Measurements from ENCODE around the gene NSDHL. TPM values are rescaled to one million over a fixed set of nuclear protein-coding genes. Genes with fewer than 3 reads are reported as not detected.

Gene NSDHL
- total and polyA plus RNA-seq, 2 of the 13 experiments (the other 11 are each of a cell fraction or from before 2014, with no cell fraction given): 26.2 to 49.3 TPM

DNA sequence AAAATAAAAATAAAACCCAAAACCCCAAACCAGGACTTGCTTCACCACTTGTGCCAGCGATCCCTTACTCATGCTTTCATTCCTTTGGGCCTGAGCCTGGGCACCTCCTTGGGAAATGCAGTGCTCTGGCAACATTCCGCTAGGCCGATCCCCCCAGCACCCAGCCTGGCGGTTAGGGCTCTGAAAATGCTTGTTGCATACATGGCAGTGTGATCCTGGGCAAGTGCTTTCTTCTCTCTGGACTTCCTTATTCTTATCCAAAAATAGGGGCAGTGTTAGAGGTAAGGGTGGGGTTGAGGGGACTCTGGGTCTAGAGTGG, 71.6 kb downstream of the NSDHL start:
- H3K36me3 ChIP-seq (replicated peaks in 1 of 2; ENCODE audit: control insufficient read depth in 1 of 2, insufficient read depth in 2 of 2, low read length in 2 of 2): no peaks in the 10 kb centered on the region
- POLR2A ChIA-PET: no interaction called here

More for the DNA sequence above, 71.6 kb downstream of the NSDHL start:
- Histone ChIP-seq H3K27me3 (ENCODE audit: control insufficient read depth in 1 of 2, insufficient read depth in 2 of 2, low read length in 2 of 2) (peaks cover 0 to 11% of the 10 kb centered on the region in 2 experiments; a peak in 1 of 5 replicates), H3K4me2 (ENCODE audit: low read depth, low read length) (no peak overlapping the region), H3K9ac (ENCODE audit: insufficient read depth, low read depth, low read length) (no peak overlapping the region), H3K79me2 (ENCODE audit: insufficient read depth, low read length) (no peaks in the 10 kb centered on the region), H2AFZ (ENCODE audit: low read length) (no peak overlapping the region), H3K9me3 (ENCODE audit: low read length) (no peaks in the 10 kb centered on the region), H3K27ac (ENCODE audit: extremely low read length, insufficient read depth, low read length) (no peak overlapping the region), H4K20me1 (ENCODE audit: insufficient read depth, low read length) (no peaks in the 10 kb centered on the region), H3K4me1 (ENCODE audit: insufficient read depth, low read length) (peaks cover 2% of the 10 kb centered on the region), H3K4me3 (replicated peaks in 1 of 3; ENCODE audit: insufficient read depth in 1 of 3, low read depth in 2 of 3, low read length in 3 of 3) (no peak overlapping the region)
- CTCF ChIA-PET (ENCODE audit: low intra/inter-chr PET ratio, low total read pairs): no interaction called here
- DNase-seq (ENCODE audit: low spot score): no peak
- FAIRE-seq: no peak
- TF ChIP-seq CENPT (CRISPR knock-in tag; IDR thresholded peaks at IDR 0.05; ENCODE audit: low read depth) (no peak), ZNF431 (CRISPR knock-in tag; IDR thresholded peaks at IDR 0.05; ENCODE audit: borderline replicate concordance, low read depth) (no peak), MLLT10 (CRISPR knock-in tag; IDR thresholded peaks at IDR 0.05) (no peak), ZNF83 (CRISPR knock-in tag; IDR thresholded peaks at IDR 0.05; ENCODE audit: borderline replicate concordance) (no peak), WIZ (CRISPR knock-in tag; IDR thresholded peaks at IDR 0.05) (no peak), HOXD1 (CRISPR knock-in tag; IDR thresholded peaks at IDR 0.05) (no peak), KLF9 (CRISPR knock-in tag; IDR thresholded peaks at IDR 0.05; ENCODE audit: low read depth) (no peak), ZSCAN22 (CRISPR knock-in tag; IDR thresholded peaks at IDR 0.05) (no peak), GATAD1 (CRISPR knock-in tag; IDR thresholded peaks at IDR 0.05) (no peak), KAT8 (CRISPR knock-in tag; IDR thresholded peaks at IDR 0.05) (no peak), ISX (CRISPR knock-in tag; conservative IDR thresholded peaks at IDR 0.05) (no peak), NFE2 (CRISPR knock-in tag; IDR thresholded peaks at IDR 0.05) (no peak), ERF (CRISPR knock-in tag; IDR thresholded peaks at IDR 0.05) (no peak), TBX3 (IDR thresholded peaks at IDR 0.05; ENCODE audit: borderline replicate concordance) (no peak), ZNF639 (CRISPR knock-in tag; conservative IDR thresholded peaks at IDR 0.05) (no peak), ETV6 (CRISPR knock-in tag; conservative IDR thresholded peaks at IDR 0.05) (no peak)
- TF ChIP-seq, protein P1, sequence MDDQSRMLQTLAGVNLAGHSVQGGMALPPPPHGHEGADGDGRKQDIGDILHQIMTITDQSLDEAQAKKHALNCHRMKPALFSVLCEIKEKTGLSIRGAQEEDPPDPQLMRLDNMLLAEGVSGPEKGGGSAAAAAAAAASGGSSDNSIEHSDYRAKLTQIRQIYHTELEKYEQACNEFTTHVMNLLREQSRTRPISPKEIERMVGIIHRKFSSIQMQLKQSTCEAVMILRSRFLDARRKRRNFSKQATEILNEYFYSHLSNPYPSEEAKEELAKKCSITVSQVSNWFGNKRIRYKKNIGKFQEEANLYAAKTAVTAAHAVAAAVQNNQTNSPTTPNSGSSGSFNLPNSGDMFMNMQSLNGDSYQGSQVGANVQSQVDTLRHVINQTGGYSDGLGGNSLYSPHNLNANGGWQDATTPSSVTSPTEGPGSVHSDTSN (CRISPR knock-in tag; IDR thresholded peaks at IDR 0.05; ENCODE audit: borderline replicate concordance): no peak
- TF ChIP-seq, protein P2, sequence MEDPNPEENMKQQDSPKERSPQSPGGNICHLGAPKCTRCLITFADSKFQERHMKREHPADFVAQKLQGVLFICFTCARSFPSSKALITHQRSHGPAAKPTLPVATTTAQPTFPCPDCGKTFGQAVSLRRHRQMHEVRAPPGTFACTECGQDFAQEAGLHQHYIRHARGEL (CRISPR knock-in tag; IDR thresholded peaks at IDR 0.05): no peak
- TF ChIP-seq, protein P3, sequence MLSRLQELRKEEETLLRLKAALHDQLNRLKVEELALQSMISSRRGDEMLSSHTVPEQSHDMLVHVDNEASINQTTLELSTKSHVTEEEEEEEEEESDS (CRISPR knock-in tag; IDR thresholded peaks at IDR 0.05; ENCODE audit: borderline replicate concordance): no peak
- TF ChIP-seq, protein P4, sequence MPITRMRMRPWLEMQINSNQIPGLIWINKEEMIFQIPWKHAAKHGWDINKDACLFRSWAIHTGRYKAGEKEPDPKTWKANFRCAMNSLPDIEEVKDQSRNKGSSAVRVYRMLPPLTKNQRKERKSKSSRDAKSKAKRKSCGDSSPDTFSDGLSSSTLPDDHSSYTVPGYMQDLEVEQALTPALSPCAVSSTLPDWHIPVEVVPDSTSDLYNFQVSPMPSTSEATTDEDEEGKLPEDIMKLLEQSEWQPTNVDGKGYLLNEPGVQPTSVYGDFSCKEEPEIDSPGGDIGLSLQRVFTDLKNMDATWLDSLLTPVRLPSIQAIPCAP (CRISPR knock-in tag; IDR thresholded peaks at IDR 0.05; ENCODE audit: low read depth): no peak
- in situ Hi-C loops (cut with HindIII; ENCODE audit: extremely low pct_ligation_motif_present, low pct_unique_long_range_greater_than_20kb) (no loop called here), intact Hi-C loops (cut with micrococcal nuclease; ENCODE audit: unreplicated experiment) (no loop called here)
- ATAC-seq: no peak
- no TSS peak for BruUV-seq (replicated peaks)
- 50% methylated on average over 2 of the region's 4 CpGs for WGBS (ENCODE audit: low lambda C conversion rate)

Data from HepG2 (cell line).